ENCODE results near the gene HCAR3.
"Not testable (repeated sequence)": the region's sequence is repeated elsewhere in the genome, so short reads cannot be mapped to it uniquely, and the experiment has no call there.

The HCAR3 gene

DNA sequence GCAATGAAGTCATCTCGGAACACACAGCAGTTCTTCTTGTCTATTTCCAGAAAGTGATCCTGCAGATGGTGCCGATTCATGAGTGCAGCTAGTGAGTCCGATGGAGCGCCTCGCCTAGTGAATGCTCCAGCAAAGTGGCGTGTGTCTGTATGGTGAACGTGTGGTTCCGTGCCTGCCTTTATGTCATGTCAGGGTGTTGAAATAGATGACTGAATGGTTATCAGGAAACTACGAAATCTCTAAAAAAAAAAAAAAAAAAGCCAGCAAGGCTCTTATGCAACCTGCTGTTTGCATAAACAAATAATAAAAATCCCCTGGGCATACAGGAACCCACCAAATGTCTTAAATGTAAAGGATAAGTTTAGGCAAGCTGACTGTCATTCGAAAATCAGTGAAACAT lies at the start of gene HCAR3:
TSS of gene HCAR3 (minus strand) at position 154 of the 400 bp plus-strand sequence. CDS start at position 80, 74 bp downstream.
- not testable (repeated sequence) for DNase-seq

DNA sequence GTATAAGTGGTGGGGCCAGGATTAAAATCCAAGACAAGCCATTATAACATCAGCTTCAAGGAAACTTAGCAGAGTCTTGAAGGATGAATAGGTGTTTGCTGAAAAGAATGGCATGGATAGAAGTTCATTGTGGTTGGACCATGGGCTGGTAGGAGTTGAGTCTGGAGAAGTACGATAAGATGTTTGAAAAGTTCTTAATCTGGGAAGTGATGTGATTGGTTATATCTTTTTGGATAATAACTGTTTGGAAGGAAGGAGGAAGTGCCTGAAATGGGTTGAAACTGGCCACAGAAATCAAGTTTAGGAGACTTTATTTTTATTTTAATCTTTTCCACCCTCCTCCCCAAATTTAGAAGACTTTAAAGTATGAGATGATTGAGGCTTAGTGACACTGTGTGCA lies 41.0 kb upstream of the HCAR3 start:
- no peak for DNase-seq

DNA sequence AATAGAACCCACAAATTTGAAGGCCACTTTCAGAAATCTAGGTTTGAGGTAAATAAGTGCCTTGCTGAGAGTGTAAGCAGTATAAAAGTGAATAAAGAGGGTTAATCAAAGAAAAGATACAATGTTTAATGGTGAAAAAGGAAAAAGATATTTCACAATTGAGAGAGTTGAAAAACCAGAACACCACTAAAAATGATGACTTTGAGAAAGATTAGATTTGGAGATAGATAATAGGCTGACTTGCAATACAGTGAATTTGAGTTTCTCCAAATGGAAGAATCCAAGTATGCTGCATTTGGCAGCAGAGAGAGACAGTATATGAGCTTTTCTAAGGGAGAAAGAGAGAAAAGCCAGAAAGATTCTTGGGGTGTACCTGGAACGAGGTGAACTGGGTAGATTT lies 38.2 kb upstream of the HCAR3 start:
- no peak for DNase-seq

DNA sequence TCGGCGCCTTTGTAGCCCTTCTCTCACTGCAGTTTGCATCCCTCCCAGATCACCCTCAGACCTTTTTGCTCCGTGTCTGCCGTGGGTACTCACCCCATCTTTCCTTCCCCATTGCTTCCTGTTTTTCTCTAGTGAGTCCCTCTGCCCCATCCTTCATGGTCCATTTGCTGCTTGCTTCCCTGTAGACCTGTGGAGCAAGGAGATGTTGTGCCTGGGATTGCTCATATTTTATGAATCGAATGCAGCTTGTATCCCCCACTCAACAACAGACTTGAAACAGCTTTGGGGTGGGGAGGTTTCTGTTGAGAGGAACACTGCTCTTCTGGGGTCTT lies 36.7 kb upstream of the HCAR3 start:
- DNase-seq, result no peak

DNA sequence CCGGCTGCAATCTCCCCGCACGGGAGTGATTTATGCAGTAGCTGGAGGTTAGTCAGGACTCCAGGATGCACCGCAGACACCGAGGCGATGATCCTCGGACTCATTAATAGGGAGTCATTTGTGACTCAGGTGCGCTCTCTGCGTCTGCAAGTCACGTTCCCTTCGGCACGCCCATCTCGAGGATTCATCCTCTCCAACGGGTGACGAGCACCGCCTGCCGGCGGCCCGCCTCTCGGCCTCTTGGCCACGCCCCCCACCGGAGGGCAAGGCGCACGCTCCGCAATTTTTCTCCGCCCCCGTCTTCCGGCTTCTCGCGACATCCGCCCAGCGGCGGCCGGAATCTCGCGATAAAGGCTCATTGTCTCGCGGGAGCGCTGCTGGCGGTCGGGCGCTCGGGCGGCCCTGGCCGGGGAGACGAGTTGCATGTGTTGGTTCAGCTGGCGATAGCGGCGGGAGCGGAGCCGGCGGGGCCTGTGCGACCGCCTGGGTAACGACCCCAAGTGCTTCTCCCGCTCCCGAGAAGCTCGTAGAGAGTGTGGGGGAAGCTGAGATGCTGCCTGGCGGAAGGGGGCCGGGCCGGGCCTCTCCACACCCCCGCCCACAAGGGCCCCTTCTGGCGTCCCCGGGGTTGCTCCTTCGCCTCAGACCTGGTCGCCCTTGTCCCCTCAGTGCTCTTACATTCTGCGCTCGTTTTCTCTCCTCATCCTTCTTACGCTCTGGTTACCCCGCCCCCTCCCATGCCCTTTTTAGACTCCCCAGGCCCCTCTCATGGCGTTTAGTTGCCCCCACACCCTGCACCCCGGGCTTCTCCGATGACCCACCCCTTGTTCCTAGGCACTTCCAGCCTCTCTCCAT lies 36.1 kb upstream of the HCAR3 start, which contains the start of gene DENR:
TSS of gene DENR (plus strand) at position 361 of the 855 bp plus-strand sequence. CDS start 878 bp downstream, outside the sequence.
- DNase-seq, result peak; percentile 98

DNA sequence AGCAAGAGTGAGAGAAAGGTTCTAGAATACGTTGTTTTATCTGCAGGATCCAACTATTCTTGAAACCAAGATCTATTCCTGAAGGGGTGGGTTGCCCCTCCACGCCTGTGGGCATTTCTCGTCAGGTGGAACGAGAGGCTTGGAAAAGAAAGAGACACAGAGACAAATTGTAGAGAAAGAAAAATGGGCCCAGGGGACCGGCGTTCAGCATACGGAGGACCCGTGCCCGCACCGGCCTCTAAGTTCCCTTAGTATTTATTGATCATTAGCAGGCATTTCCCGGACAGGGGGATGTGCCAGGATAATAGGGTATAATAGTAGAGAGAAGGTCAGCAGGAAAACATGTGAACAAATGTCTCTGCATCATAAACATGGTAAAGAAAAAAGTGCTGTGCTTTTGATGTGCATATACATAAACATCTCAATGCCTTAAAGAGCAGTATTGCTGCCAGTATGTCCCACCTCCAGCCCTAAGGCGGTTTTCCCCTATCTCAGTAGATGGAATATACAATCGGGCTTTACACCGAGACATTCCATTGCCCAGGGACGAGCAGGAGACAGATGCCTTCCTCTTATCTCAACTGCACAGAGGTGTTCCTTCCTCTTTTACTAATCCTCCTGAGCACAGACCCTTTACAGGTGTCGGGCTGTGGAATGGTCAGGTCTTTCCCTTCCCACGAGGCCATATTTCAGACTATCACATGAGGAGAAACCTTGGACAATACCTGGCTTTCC lies 34.3 kb upstream of the HCAR3 start:
- DNase-seq, result not testable (repeated sequence)

DNA sequence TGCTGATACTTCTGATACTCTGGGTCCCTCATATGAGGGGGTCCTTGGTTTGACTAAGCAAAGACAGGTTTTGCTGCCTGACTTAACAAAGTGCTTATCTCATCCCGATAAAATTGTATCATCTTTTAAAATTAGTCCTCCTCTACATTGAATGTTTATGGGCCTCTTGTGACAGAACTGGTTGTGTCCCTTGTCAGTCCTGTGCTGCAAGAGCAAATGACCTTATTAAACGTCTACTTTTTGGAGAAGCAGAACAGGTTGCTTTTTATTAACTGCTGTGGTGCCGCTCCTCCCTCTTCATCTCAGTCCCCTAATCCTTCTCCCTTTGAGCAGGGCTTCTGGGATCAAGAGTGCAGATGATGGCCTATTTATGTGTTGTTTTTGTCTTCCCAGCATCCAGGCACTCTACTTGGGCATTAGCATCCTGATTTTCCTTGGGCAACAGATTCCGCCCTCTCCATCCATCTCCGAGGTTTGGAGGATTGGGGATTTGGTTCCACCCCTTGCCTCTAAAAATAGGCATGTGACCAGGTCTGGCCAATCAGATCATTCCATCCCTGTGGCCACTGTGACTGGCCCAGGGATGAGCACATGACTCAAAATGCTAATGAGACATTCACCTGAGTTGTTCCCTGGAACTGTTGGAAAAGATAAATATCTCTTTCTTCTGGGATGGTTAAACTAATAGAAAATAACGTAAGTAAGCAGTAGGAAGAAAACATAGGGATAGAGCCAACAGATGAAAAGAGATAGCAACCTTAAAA lies 33.1 kb upstream of the HCAR3 start:
- no peak for DNase-seq

DNA sequence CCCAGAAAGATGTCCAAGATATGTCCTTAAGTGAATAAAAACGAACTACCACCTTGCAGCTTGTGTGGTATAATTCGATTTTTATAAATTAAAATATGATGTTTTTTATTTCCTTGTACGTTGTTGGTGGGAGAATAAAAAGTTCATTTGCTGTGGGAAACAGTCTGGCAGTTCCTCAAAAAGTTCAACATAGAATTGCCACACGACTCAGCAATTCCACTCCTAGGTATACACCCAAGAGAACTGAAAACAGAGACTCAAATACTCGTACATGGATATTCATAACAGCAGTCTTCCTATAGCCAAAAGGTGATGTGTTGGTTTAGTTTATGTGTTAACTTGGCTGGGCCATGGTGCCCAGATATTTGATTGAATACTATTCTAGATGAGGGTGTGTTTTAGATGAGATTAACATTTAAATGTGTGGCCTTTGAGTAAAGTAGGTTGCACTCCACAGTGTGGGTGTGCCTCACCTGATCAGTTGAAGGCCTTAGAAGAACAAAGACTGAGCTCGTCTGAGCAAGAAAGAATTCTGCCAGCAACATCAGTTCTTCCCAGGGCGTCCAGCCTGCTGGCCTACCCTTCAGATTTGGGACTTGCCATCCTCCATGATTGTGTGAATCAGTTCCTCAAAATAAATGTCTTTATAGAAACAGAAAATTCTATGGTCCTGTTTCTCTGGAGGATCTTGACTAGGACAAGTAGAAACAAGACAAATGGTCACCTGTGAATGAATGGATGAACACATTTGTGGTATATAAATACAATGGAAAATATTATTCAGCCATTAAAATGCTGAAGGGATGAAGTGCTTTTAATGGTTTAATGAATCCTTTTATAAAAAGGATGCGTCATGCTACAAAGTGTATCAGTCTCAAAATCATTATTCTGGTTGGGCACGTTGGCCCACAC lies 30.9 kb upstream of the HCAR3 start:
- DNase-seq, result no peak

DNA sequence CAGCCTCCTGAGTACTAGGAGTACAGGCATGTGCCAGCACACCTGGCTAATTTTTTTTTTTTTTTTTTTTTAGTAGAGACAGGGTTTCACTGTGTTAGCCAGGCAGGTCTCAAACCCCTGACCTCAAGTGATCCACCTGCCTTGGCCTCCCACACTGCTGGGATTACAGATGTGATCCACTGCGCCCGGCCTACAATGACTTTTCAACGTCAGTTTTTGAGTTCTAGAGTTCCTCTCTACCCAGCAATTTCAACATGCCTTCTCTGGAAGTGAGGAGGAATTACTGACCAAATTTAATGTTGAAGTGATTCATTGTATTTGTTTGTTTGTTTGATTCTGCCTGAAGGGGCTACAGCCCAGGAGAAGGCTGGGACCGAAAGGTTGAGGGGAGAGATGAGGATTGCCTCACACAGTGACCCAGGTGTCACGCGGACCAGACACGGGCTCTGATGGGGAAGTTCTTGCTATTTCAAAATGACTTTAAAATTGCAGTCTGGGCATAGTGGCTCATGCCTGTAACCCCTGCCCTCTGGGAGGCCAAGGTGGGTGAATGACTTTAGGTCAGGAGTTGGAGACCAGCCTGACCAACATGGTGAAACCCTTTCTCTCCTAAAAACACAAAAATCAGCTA lies 27.4 kb upstream of the HCAR3 start:
- DNase-seq, result no peak

DNA sequence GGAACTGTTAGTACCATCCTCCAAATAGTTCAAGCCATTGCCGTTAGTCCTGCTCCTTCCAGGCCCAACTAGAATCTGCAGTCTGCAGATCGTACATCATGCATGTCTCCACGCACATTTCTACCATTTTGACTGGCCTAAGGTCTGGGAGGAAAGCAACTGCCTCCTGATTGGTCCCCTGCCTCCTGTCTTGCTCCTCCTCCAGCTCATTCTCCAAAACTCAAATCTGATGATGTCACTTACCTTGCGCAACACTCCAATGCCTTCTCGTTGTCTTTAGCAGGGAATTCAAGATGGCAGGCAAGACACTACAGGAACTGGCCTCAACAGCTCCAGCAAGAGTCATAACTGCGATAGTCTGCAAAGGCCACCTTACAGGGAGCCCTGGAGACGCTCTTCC lies 23.7 kb upstream of the HCAR3 start:
- no peak for DNase-seq

DNA sequence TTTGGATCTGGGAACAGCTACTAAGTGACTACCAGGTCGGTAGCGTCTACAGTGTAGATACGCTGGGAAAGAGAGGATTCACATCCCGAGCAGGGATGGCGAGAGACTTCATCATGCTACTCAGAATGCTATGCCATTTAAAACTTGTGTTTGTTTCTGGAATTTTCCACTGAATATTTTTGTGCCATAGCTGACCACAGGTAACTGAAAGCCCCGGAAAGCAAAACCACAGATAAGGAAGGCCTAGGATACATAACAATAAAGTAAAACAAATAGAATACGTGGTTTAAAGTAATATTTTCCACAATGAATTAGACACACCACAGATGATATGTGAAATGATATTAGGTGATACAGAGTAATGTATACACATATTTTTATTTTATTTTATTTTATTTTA lies 22.0 kb upstream of the HCAR3 start:
- DNase-seq, result no peak

DNA sequence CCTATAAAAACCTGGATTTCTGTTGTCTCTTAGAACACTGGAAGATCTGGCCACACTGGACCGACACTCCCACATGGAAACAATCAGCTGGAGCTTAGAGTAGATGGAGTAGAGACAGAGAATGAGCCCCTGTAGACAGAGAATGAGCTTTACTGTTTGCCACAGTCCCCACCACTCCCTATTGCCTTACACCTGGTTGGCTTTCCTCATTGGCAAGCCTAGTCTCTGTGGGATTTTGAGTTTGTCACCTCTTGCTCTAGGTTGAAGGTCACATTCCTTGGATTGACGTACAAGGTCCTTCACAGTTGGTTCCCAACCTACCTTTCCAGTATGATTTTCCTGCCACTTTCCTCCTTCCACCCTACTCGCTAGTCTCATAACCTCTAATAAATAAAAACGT lies 16.0 kb upstream of the HCAR3 start:
- no peak for DNase-seq

DNA sequence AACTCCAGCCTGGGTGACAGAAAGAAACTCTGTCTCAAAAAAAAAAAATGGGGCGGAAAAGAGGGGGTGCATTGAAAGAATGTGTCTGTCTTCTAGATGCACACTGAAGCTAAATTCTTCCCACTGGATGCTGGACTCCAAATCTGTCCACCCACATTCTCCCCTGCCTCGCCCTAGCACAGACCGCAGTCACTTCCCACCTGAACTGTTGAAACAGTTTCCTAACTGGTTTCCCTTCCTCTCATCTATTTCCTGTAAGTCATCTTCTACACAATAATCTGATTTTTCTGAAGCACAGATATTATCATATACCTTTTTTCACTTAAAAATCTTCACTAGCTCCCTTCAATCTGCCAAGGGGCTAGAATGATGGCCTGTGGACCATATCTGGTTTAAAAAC lies 15.6 kb upstream of the HCAR3 start:
- DNase-seq, result peak; percentile 10

DNA sequence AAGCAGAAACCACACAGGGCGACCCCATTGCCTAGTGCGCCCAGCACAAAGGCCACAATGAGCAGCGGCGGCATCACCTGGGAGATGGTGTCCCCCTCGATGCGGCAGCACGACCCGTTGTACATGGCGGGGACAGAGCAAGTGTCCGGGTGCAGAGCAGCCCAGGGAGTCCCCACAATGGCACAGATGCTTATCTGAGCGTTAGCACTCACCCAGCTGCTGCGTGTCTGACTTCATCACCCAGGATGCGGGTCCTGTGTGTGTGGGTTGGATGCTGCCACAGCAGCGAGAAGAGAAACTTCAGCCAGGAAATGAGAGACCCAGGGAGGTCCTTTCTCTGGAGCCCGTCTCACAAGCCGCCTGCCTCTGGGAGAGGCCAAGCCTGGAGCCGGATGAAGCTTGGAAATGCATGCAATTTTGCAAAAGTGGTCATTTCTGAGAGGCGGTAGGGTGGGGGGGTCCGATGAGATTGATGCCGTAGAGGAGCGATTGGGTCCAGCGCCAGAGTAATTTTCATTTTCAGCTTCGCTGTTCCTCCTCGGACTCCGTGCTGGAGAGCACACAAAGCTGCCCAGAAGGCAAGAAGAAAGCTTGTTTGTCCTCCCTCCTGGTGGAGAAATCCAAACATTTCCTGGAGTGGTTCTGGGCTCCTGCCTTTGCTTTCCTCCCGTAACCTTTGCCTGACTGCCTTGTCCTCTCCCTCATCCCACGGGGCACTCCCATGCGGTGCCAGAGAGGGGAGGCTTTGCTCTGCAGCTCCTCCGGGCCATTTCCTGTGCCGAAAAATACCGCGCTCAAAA lies 13.8 kb upstream of the HCAR3 start, which contains the start of gene HCAR1:
TSS of gene HCAR1 (minus strand) at position 630 of the 800 bp plus-strand sequence. CDS start at position 125, 505 bp downstream.
- peak; percentile 40 for DNase-seq

DNA sequence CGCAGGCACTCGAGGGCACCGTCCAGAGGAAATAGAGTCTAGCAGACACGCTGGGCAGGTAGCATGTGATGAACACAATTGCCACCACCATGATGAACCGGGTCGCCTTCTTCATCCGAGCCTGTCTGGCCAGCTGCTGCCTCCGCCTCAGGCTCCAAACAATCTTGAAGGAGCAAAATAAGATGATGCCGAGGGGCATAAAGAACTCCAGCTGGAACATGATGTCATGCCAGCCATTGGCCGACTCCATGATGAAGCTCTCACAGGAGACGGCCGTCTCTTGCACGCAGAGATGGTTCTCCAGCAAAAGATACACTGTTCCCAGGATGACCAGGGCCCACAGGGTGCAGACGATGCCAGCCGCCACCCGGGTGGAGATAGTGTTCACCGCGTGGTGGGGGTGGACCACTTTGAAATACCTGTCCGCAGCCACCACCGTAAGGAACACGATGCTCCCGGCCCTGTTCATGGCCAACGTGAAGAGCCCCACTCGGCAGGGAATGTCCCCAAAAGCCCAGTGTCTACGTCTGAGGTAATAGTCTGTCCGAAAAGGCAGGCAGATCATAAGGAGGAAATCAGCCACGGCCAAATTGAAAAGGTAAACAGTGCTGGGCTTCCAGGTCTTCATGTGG lies 13.1 kb upstream of the HCAR3 start:
- DNase-seq, result no peak

DNA sequence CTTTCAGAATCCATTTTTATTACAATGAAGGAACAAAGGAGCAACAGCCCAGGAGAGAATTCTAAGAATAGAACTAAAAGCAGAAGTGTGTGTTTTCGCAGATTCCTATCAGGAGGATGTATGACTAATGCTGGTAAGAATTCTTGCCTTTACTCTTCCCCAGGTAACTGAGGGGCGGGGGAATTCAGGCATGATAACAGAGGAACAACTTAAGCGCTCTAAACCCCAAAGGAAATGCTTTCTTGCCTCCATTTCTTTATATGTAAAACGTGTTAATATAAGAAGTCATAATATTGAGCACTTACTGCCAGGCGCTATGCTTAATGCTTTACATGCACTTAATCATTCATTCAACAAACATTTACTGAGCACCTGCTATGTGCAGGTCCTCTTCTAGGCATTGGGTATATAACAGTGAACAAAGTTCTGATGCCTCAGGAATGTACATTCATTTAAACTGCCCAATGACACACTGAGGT lies 9.5 kb upstream of the HCAR3 start:
- peak; percentile 26 for DNase-seq

DNA sequence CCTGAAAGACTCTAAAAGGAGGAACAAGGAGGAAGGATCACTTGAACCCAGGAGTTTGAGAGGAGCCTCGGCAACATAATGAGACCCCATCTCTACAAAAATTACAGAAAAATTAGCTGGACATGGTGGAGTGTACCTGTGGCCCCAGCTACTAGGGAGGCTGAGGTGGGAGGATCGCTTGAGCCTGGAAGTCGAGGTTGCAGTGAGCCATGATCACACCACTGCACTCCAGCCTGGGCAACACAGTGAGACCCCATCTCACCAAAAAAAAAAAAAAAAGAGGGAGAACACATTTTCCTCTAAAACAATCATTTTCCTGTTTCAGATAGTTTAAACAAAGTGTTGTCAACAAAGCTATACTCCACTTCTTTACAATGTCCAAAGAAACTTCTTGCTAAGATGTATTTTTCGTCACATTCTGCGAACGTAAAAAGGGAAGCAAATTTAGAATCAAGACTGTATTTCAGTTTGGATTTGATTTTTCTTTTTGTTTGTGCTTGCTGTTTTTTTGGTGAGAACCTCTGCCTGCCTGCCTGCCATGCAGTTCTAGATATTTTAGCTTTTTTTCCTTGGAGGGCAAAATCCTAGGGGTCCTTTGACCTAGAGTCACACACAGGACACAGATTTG lies 9.0 kb upstream of the HCAR3 start:
- no peak for DNase-seq

DNA sequence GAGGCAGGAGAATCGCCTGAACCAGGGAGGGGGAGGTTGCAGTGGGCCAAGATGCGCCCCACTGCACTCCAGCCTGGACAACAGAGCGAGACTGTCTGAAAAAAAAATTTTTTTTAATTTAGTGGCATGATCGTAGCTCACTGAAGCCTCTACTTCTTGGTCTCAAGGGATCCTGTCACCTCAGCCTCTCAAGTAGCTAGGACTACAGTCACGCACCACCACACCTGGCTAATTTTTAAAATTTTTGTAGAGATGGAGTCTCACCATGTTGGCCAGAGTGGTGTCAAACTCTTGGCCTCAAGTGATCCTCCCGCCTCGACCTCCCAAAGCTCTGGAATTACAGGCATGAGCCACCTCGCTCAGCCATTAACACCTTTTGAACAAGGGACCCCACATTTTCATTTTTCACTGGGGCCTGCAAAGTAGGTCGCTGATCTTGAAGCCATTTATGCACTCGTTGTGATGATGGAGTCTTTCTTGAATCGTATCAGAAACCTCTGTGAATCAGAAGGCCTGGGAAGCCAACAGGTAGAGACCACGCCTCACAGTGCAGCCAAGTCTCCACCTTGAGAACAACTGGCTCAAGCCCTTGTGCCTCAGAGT lies 8.1 kb upstream of the HCAR3 start:
- DNase-seq, result no peak

DNA sequence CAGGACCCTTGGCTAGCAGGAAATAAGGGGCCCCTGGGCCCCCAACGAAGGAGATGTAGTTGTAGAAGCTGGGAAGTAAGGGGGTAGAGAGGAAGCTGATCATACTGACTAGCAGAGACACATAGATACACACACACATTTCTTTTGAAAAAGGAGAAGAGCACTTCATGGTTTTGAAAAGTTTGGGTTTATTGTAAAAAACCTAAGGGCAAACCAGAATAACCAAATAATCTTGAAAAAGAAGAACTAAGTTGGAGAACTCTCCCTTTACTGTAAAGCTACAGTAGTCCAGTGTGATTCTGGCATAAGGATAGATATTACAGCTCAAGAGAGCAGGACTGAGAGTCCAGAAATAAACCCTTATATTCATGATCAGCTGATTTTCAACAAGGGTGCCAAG lies 5.8 kb upstream of the HCAR3 start:
- DNase-seq, result no peak
